Heart right ventricle (tissue), 16 donors: ENCODE data around the gene BGLAP. TPM values are rescaled to one million over a fixed set of nuclear protein-coding genes. Genes with fewer than 3 reads are reported as not detected.
A peak's percentile ranks its signal among the peaks of the same experiment; 100 is the strongest.

ENCODE experiments used
- ATAC-seq, 8 donors: fragments of 200-7000 bp; cut with Tn5 transposase; one replicate each; pipeline ENCODE4 v1.9.1; 2020; ENCODE audit warnings: mild to moderate bottlenecking in 8 of 8, moderate library complexity in 8 of 8, moderate number of reproducible peaks in 1 of 8
- DNase-seq, 2 donors: peaks; one replicate each; pipeline ENCODE4 v3.0.0-alpha.2; 2020
- H3K27ac ChIP-seq, 10 donors: fragments of 200-600 bp; sonication (generic) in 2 of 10; one replicate each; pipeline versions ENCODE4 v1.5.0 to v1.8.0; 2020 to 2022; ENCODE audit warnings: mild to moderate bottlenecking in 3 of 10
- H3K27me3 ChIP-seq, 7 donors: fragments of 200-600 bp; one replicate each; pipeline ENCODE4 v1.8.0; 2021 to 2022; ENCODE audit warnings: mild to moderate bottlenecking in 2 of 7
- H3K36me3 ChIP-seq, 9 donors: fragments of 200-600 bp; sonication (generic) in 1 of 9; one replicate each; pipeline versions ENCODE4 v1.5.0 to v1.8.0; 2020 to 2022; ENCODE audit warnings: mild to moderate bottlenecking in 2 of 9
- H3K4me1 ChIP-seq, 9 donors: fragments of 200-600 bp; sonication (generic) in 1 of 9; one replicate each; pipeline versions ENCODE4 v1.5.0 to v1.8.0; 2020 to 2022; ENCODE audit warnings: mild to moderate bottlenecking in 4 of 9
- H3K4me3 ChIP-seq, 10 donors: fragments of 200-600 bp; sonication (generic) in 2 of 10; one replicate each; pipeline versions ENCODE4 v1.5.0 to v1.8.0; 2020 to 2022; ENCODE audit warnings: mild to moderate bottlenecking in 7 of 10, moderate library complexity in 2 of 10
- H3K9me3 ChIP-seq, 11 donors: fragments of 200-600 bp in 10 of 11; sonication (generic) in 2 of 11; one replicate each; pipeline versions ENCODE4 v1.5.0 to v1.8.0; 2013 to 2022; ENCODE audit warnings: mild to moderate bottlenecking in 2 of 11, control low read depth in 1 of 11, moderate library complexity in 1 of 11
- CTCF ChIP-seq, 9 donors: fragments of 200-600 bp; sonication (generic) in 2 of 9; IDR thresholded peaks; one replicate each; pipeline versions ENCODE4 v1.5.0 to v1.8.0; 2021 to 2022; ENCODE audit warnings: antibody characterized with exemption in 9 of 9, mild to moderate bottlenecking in 5 of 9, moderate library complexity in 1 of 9
- WGBS, 2 donors: extraction: QIAGEN DNeasy Blood & Tissue Kit; methylation state at CpG; one replicate each; pipeline ENCODE4 v1.1.7; 2013; ENCODE audit warnings: inconsistent platforms in 1 of 2; 5-methylcytosine and 5-hydroxymethylcytosine counted together
- intact Hi-C, 10 donors: fragments of 100-400 bp; cut with DNase I; formaldehyde crosslinking; loops; one replicate each; pipeline versions ENCODE4 v1.11.1 to v1.14.2; 2022
- polyA plus RNA-seq, 2 donors: library from polyadenylated mRNA; stranded (reverse); fragments of 200-250 nt; gene quantifications; one replicate each; pipeline ENCODE4 v1.2.3, GENCODE V29; 2013
- total RNA-seq, 10 donors: library from RNA; stranded (reverse); fragmentation: NEBNext Ultra II Directional in 3 of 10; extraction: Animal tissue kit (Norgen Biotek cat#: 25700) in 3 of 10; gene quantifications; one replicate each; pipeline versions ENCODE4 v1.2.1 to v1.2.4, GENCODE V29; 2021 to 2023
- donor health status: Arrhythmogenic right ventricular cardiomyopathy.
- donor health status: ischemic (EF 13 %, LVEDD 7.1; RV severe dilation, severe dysfunction).
- donor health status: healthy with polysubstance abuse.
- donor health status: DM: no; HTN: yes; CAD: no.
- donor health status: DM: no; HTN: no; CAD: no.
- donor health status: ischemic (EF 25% LVEDD 6.9; RV normal size, moderate dysfunction).
- donor health status: ischemic (EF 25% LVEDD 5.7; RV mildly dilated, moderate dysfunction).
- donor health status: healthy.
- donor health status: DM: yes; HTN: yes; CAD: no.
- donor health status: Ischemic cardiomyopathy.
- donor health status: ischemic (EF 35%, LVEDD 5.7; RV mildly dilated, moderate dysfunction).
- donor health status: nonischemic (EF 11% LVEDD 7.7; RV severe dilation, severe dysfunction).
- donor health status: DM: yes; HTN: yes; CAD: no.
- donor health status: PGD.
- donor health status: ischemic (EF 29% LVEDD 5.4; RV normal size, mild dysfunction).
- donor health status: nonischemic (EF 23%, LVEDD 6.1; RV moderate dilation, normal function).

BGLAP gene
- total and polyA plus RNA-seq, 12 donors = 0.30 to 1.3 (median 0.52) TPM; not detected in 3

GRCh38 chr1:156203331-156203730, 38.7 kb upstream of the BGLAP start:
- ATAC-seq (peak in 7 of 8 donors; percentile 50 to 76 (median 68)), DNase-seq (no peak)
- Histone ChIP-seq H3K9me3 (no peaks in the 10 kb centered on the region), H3K36me3 (peaks cover 0 to 86% (median 28%) of the 10 kb centered on the region in 9 donors), H3K27ac (peak overlapping the region in 7 of 10 donors; percentile 11 to 75 (median 38)), H3K27me3 (no peaks in the 10 kb centered on the region), H3K4me1 (peaks cover 0 to 39% (median 29%) of the 10 kb centered on the region in 9 donors), H3K4me3 (no peak overlapping the region)
- intact Hi-C loops = no loop called here
- TF ChIP-seq CTCF (IDR thresholded peaks at IDR 0.05) = no peak

- 94 to 99% methylated on average over 3 of the region's 3 CpGs for WGBS, 2 donors
- Histone ChIP-seq H3K36me3 (peaks cover 0 to 90% (median 32%) of the 10 kb centered on the region in 9 donors), H3K4me3 (no peak overlapping the region), H3K27ac (peak overlapping the region in 3 of 10 donors; percentile 2 to 67 (median 33)), H3K27me3 (no peaks in the 10 kb centered on the region), H3K9me3 (no peaks in the 10 kb centered on the region), H3K4me1 (peaks cover 0 to 39% (median 29%) of the 10 kb centered on the region in 9 donors)
- ATAC-seq = no peak
- intact Hi-C loops = loop anchor here in 1 of 10 donors (5.0 kb wide), 1 partner anchor 52 kb away; the partner anchor contains the start of gene SEMA4A
- DNase-seq = no peak
- no peak for TF ChIP-seq CTCF (IDR thresholded peaks at IDR 0.05)
Measured at GRCh38 chr1:156204686-156205085, 37.3 kb upstream of the BGLAP start.

- no peak for TF ChIP-seq CTCF (IDR thresholded peaks at IDR 0.05)
- Histone ChIP-seq H3K27me3 (no peaks in the 10 kb centered on the region), H3K36me3 (peaks cover 0 to 72% (median 22%) of the 10 kb centered on the region in 9 donors), H3K27ac (no peak overlapping the region), H3K9me3 (no peaks in the 10 kb centered on the region), H3K4me3 (no peak overlapping the region), H3K4me1 (peaks cover 3 to 33% (median 18%) of the 10 kb centered on the region in 9 donors)
- ATAC-seq = no peak
- no peak for DNase-seq
- intact Hi-C loops = loop anchor here in 2 of 10 donors (5.0 kb wide), 2 partner anchors 49 to 69 kb away; no protein-coding TSS in a partner anchor
- 94 to 97% methylated on average over 3 of the region's 3 CpGs for WGBS, 2 donors
Measured at GRCh38 chr1:156211243-156211642, 30.7 kb upstream of the BGLAP start.

- 82 to 84% methylated on average over 9 of the region's 9 CpGs for WGBS, 2 donors
- no peaks in the 10 kb centered on the region for H3K27me3 ChIP-seq
Measured at GRCh38 chr1:156212130-156212529, 29.9 kb upstream of the BGLAP start.

More at GRCh38 chr1:156212130-156212529, 29.9 kb upstream of the BGLAP start:
- H3K27ac ChIP-seq = peak overlapping the region in 9 of 10 donors; percentile 92 to 99 (median 97)
- DNase-seq = no peak
- H3K36me3 ChIP-seq = peaks cover 0 to 63% (median 16%) of the 10 kb centered on the region in 9 donors
- no peak for TF ChIP-seq CTCF (IDR thresholded peaks at IDR 0.05)
- no peak for ATAC-seq
- intact Hi-C loops = loop anchor here in 2 of 10 donors (5.0 kb wide), 2 partner anchors 50 to 70 kb away; no protein-coding TSS in a partner anchor
- peaks cover 3 to 35% (median 18%) of the 10 kb centered on the region in 9 donors for H3K4me1 ChIP-seq
- H3K4me3 ChIP-seq = peak overlapping the region in 8 of 10 donors; percentile 52 to 84 (median 67)
- no peaks in the 10 kb centered on the region for H3K9me3 ChIP-seq
